ENCODE results near the gene TMEM79.

DNA sequence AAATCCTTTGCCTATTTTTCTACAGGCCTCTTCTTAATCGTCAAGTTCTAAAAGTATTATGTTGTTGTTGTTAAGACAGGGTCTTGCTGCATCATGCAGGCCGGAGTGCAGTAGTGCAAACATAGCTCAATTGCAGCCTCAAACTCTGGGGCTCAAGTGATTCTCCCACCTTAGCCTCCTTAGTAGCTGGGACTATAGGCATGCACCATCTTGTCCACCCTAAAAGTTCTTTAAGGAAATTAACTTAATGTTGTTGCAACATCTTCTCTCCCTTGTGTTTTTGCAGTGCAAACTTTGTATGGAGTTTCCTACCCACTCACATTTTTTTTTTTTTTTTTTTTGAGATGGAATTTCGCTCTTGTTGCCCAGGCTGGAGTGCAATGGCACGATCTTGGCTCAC lies 19.1 kb downstream of the TMEM79 start:
- TF ChIP-seq, protein P1, sequence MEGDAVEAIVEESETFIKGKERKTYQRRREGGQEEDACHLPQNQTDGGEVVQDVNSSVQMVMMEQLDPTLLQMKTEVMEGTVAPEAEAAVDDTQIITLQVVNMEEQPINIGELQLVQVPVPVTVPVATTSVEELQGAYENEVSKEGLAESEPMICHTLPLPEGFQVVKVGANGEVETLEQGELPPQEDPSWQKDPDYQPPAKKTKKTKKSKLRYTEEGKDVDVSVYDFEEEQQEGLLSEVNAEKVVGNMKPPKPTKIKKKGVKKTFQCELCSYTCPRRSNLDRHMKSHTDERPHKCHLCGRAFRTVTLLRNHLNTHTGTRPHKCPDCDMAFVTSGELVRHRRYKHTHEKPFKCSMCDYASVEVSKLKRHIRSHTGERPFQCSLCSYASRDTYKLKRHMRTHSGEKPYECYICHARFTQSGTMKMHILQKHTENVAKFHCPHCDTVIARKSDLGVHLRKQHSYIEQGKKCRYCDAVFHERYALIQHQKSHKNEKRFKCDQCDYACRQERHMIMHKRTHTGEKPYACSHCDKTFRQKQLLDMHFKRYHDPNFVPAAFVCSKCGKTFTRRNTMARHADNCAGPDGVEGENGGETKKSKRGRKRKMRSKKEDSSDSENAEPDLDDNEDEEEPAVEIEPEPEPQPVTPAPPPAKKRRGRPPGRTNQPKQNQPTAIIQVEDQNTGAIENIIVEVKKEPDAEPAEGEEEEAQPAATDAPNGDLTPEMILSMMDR (conservative IDR thresholded peaks at IDR 0.05; ENCODE audit: low read length), result no peak
- no peak for TF ChIP-seq EZH2phosphoT487 (IDR thresholded peaks at IDR 0.05; ENCODE audit: borderline replicate concordance, low read depth, low read length)
